NCI-H510A treated with DMSO at 0.1 percent for 48 hours (cell line): ENCODE results near the gene TAF1C.

Experiments
- DNase-seq: peaks from one replicate; lab custom pipeline; 2025; lab: John Stamatoyannopoulos, UW

The TAF1C gene

GRCh38 chr16:84183911-84184591 is 2.8 kb downstream of the TAF1C start:
- DNase-seq = no peak

- no peak for DNase-seq
Observed at GRCh38 chr16:84183572-84183875, 3.3 kb downstream of the TAF1C start.

DNA sequence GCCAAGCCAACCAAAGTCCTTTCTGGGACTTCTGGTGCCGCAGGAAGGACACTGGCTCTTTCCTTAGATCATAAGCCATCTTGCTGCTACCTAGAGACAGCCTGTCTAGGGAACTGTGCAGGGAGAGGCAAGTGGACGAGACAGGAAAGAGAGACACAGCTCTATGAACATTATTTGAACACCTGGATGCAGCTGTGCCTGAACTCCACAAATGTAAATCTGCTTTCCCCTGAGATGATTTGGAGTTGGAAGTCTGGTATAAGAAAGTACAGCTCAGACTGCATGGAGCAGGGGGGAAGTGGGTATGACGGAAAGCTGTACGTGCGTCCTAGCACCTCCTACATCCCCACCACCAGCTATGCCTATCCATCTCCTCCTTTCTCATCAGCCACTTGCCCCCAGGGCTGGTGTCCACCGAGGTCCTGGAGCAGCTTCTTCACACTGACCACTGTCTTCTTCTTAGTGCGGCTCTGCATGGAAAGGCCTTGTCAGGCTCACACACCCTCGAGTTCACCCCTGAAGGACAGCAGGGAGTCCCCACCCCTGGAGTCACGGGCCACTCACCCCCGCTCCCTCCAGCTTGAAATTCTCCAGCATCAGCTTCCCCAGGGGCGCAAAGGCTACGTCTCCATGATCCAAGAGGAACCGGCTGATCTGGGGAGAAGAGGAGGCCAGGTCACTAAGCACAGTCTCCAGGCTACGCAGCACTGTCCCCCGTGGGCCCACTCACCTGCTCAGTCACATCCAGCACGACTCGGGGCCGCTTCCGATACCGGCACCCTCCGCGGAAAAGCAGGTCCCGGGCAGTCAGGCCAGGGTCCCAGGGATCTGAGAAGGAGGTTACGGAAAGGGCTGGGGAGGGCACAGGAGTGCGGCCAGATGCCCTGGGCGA is 3.9 kb downstream of the TAF1C start:
- DNase-seq = no peak

DNA sequence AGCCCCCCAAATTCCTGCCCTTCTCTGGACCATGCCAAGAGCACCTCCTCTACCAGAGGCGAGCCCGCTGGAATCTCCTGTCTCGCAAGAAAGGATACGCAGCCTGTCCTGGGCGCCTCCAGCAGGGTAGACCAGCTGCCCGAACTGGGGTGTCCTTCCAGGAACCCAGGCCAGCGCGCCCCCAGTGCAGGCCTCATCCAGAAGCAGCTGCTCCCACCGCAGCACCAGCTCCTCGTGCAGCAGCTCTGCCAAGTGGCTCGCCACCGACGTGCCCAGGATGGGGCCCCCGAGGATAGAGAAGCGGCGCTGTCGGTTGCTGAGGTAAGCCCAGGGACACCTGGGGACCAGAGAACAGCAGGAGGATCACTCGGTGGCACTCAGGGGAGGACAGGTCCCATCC is 4.8 kb downstream of the TAF1C start:
- DNase-seq = no peak

DNA sequence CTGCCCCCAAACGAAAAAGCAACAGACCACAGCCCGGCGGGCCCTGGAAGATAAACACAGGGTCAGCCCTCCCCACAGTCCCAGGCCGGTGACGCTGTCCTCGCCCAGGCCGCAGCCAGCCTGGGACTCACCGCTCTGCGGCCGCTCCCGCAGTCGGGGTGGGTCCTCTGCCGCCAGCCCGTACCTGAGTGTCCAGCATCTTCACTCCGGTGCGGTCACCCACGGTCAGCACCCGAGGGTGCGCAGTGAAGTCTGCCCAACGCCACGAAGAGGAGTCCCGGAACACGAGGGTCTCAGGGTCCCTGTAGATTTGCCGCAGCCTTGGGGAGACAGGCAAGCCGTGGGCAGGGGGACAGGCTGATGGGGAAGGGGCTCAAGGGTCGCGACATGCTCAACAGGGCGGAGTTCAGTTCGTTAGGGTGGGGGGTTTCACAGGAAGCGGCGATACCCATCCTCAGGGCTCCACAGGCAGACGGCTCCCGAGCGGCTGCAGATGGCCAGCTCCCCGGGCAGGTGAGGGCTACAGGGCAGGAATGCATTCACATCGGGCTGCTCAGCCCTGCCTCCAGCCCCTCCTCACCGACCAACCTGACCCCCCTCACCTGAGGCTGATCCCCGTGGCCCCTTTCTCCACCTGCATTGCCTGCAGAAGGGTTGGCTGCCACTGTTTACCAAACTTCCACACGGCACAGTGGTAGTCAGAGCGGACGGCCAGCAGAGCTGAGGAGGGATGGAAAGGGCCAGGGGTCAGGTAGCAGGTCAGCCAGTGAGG is 5.5 kb downstream of the TAF1C start:
- DNase-seq = no peak

- DNase-seq = no peak
Observed at GRCh38 chr16:84180519-84181140, 6.2 kb downstream of the TAF1C start.

DNA sequence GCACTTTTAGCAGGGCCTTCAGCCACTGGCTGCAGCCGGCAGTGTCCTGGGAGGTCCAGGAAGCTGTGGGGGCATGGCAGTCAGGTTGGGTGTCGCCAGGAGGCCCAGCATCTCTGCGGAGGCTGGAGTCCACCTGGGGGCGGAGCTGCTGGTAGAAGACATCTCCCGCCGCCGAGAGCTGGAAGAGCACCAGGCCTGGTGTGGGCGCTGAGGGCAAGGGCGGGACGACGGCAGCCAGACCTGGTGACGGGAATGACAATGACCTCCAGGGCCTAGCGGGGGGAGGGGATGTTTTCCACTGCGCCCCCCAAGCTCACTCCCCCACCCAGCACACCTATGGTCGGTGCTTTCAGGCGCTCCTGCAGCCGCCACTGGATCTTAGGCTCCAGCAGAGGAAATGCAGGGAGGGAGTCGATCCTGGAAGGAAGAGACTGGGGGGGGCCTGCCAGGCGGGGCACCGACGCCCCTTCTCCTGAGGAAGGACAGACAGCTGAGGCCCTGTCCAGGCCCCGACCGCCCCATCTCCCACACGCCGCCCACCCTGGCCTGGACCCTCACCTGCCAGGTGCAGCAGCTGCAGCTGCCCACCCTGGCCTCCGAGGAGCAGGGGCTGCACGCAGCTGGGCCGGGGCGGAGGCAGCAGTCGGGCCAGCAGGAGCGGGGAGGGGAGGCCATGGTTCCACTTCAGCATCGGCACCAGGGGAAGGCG is 7.1 kb downstream of the TAF1C start:
- DNase-seq = no peak

- no peak for DNase-seq
Observed at GRCh38 chr16:84178892-84179611, 7.8 kb downstream of the TAF1C start.

DNA sequence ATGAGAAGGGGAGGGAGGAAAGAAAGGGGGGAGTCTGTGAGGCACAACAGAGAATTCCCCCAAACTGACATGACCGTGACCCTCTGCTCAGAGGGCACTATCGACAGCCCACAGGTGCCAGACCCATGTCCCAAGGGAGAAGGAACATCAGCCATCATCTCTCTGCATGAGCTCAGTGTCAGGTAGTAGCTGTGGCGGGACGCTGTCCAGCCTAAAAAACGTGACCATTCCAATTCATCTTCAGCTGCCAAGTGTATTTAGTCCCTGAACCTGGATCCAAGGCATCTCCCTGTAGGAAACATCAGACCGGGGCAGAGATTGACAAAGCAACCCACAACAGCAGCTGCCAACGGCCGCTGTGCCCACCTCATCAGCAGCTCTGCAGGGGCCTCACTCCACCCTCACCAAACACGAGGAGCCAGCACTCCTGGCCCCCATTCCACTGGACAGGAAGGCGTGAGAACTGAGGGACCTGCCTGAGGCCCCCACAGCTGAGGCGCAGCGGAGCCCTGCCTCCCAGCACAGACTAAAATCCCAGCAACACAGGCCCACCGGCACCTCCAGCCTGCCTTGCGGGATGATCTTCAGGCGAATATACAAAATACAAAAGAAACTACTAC is 8.6 kb downstream of the TAF1C start:
- no peak for DNase-seq

- DNase-seq = no peak
Observed at GRCh38 chr16:84177741-84178073, 9.2 kb downstream of the TAF1C start.

DNA sequence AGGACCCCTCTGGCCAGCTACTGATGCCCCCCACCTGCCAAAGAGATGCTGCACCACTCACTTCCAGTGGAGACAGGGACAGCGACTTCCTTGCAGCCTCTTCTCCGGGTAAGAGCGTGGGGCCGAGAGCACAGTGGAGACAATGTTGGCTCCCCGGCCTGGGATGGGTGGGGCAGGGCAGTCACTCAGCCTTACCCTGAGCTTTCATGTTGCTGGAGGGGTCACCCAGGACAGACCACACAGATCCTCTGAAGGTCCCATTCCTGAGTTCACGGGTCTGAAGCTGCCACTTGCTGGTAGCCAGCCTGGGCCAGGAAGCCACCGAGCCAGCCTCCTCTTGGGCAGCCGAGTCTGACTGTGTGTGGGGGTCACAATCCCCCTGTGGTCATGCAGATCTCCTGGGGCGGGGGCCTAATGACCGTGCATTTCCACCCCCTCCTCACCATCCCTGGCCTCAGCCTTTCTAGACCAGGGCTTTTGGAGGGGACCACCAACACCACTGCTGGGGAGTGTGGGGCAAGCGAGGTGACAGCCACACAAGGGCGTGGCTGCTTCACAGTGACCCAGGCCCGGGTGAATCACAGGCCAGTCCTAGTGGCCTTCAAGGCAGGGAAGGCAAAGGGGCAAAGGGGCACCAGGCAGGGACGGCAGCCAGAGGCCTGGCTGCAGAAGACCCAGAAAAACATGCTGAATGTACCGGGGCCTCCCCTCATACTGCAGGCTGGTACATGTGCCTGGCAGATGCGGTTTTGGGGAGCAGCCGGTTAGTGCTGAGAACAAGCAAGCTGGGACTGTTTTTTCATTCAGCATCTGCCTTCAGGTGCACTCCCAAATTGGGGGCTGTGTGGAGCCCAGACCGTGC is 10.4 kb downstream of the TAF1C start:
- DNase-seq = no peak

DNA sequence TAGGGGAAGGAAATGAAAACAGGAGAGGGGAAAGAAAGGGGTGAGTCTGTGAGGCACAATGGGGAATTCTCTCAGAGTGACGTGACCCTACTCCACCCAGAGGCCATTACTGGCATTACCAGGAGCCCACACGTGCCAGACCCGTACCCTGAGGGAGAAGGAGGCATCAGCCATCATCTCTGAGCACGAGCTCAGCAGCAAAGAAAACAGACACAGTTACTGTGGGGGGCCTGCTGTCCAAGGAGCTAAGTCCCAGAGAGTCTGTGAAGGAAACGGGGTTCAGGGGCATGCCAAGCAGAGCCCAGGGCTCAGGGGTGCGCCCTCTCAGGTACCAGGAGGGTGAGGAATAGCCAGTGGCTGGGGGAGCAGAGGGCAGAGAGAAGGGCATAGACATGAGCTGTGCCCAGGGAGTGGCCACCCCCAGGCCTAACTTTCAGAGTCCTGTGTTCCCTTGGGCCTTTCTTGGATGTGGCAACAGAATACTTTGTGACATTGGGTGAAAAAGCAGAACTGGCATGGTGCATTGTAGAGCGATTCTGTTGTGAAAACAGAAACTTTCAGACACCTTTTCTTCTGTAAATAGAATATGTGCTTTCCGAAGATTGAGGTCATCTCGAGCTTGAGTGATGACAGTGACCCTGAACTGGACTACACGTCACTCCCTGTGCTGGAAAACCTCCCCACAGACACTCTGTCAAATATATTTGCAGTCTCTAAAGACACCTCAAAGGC is 11.3 kb downstream of the TAF1C start:
- DNase-seq = no peak

GRCh38 chr16:84174396-84174795 is 12.5 kb downstream of the TAF1C start:
- DNase-seq = no peak

DNA sequence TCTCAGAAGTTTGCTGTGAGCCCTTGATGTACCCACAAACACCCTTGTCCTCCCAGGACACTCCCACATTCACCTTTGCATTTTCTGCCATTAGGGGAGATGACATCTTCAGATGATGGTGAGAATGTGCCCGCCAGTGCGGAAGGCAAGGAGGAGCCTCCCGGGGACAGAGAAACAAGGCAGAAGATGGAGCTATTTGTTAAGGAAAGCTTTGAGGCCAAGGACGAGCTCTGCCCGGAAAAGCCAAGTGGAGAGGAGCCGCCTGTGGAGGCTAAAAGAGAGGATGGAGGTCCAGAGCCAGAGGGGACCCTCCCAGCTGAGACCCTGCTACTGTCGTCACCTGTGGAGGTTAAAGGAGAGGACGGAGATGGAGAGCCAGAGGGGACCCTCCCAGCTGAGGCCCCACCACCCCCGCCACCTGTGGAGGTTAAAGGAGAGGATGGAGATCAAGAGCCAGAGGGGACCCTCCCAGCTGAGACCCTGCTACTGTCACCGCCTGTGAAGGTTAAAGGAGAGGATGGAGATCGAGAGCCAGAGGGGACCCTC is 17.0 kb downstream of the TAF1C start:
- no peak for DNase-seq

DNA sequence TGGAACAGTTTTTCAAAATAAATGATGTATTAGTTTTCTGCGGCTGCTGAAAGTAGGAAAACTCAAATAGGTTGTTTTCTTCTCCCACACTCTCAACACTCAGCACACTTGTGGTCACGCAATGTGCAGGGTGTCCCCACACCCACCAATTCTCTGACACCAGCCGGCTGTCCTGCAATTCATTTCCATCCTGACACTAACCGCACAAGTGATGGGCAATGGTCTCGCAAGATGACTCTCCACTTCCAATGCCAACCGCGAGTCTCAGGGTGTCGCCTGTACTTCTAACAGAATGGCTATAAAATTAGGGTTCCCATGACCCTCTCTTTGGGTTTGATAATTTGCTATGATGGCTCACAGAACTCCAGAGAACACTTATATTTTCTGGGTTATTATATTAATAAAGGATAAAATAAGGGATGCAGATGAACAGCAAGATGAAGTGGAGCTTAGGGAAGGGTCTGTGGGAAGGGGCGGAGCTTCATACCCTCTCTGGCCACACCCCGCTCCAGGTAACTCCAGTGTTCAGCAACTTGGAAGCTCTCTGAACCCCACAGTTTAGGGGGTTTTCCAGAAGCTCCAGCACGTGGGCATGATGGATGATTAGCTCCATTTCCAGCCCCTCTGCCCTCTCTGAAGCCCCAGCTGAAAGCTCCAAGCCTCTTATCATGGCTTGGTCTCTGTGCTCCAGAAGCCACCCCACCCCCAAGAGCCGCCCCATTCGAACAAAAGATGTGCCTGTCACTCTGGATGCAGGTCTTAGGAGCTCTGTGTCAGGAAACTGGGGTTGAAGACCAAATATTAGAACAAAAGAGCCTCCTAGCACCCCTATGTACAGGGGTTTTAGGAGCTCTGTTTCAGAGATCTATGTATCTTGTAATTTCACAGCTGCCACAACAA is 19.8 kb downstream of the TAF1C start:
- no peak for DNase-seq

DNA sequence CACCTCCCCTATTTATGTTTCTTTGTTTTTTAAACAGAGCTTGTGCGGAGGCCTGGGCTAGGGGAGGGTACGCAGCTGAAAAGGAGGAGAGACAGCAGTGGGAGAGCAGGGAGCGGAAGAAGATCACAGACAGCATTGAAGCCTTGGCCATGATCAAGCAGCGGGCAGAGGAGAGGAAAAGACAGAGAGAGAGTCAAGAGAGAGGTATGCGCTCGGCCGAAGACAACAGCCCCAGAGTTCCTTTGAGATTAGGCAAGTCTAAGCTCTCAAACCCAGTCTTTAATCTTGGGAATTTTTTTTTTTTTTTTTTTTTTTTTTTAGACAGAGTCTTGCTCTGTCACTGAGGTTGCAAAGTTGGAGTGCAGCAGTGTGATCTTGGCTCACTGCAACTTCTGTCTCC is 21.1 kb downstream of the TAF1C start:
- no peak for DNase-seq

DNA sequence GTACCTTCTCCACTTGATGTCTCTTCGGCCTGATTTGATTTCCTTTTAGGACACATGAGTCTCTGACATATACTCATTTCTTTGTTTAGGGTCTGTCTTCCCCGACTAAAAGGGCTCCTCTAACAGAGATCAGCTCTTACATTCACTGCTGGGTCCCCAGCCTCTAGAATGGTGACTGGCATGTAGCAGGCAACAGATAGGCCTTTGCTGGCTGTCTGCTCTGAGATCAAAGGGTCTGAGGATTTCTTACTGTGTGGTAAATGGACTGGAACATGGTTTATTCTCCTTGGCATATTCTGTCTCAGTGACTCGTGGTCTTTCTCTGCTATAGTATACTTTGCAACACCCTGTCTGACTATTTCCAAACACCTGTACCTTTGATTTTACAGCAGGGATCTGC is 25.1 kb downstream of the TAF1C start:
- no peak for DNase-seq

GRCh38 chr16:84161037-84161436 is 25.8 kb downstream of the TAF1C start:
- no peak for DNase-seq
